Heart right ventricle (tissue), 16 donors: ENCODE measurements around the gene TAF1L. TPM values are rescaled to one million over a fixed set of nuclear protein-coding genes. Genes with fewer than 3 reads are reported as not detected.

Experiments
- ATAC-seq, 8 donors: fragments of 200-7000 bp; cut with Tn5 transposase; one replicate each; pipeline ENCODE4 v1.9.1; 2020; ENCODE audit warnings: mild to moderate bottlenecking in 8 of 8, moderate library complexity in 8 of 8, moderate number of reproducible peaks in 1 of 8
- DNase-seq, 2 donors: peaks; one replicate each; pipeline ENCODE4 v3.0.0-alpha.2; 2020
- H3K27ac ChIP-seq, 10 donors: fragments of 200-600 bp; sonication (generic) in 2 of 10; one replicate each; pipeline versions ENCODE4 v1.5.0 to v1.8.0; 2020 to 2022; ENCODE audit warnings: mild to moderate bottlenecking in 3 of 10
- H3K27me3 ChIP-seq, 7 donors: fragments of 200-600 bp; one replicate each; pipeline ENCODE4 v1.8.0; 2021 to 2022; ENCODE audit warnings: mild to moderate bottlenecking in 2 of 7
- H3K36me3 ChIP-seq, 9 donors: fragments of 200-600 bp; sonication (generic) in 1 of 9; one replicate each; pipeline versions ENCODE4 v1.5.0 to v1.8.0; 2020 to 2022; ENCODE audit warnings: mild to moderate bottlenecking in 2 of 9
- H3K4me1 ChIP-seq, 9 donors: fragments of 200-600 bp; sonication (generic) in 1 of 9; one replicate each; pipeline versions ENCODE4 v1.5.0 to v1.8.0; 2020 to 2022; ENCODE audit warnings: mild to moderate bottlenecking in 4 of 9
- H3K4me3 ChIP-seq, 10 donors: fragments of 200-600 bp; sonication (generic) in 2 of 10; one replicate each; pipeline versions ENCODE4 v1.5.0 to v1.8.0; 2020 to 2022; ENCODE audit warnings: mild to moderate bottlenecking in 7 of 10, moderate library complexity in 2 of 10
- H3K9me3 ChIP-seq, 11 donors: fragments of 200-600 bp in 10 of 11; sonication (generic) in 2 of 11; one replicate each; pipeline versions ENCODE4 v1.5.0 to v1.8.0; 2013 to 2022; ENCODE audit warnings: mild to moderate bottlenecking in 2 of 11, control low read depth in 1 of 11, moderate library complexity in 1 of 11
- CTCF ChIP-seq, 9 donors: fragments of 200-600 bp; sonication (generic) in 2 of 9; IDR thresholded peaks; one replicate each; pipeline versions ENCODE4 v1.5.0 to v1.8.0; 2021 to 2022; ENCODE audit warnings: antibody characterized with exemption in 9 of 9, mild to moderate bottlenecking in 5 of 9, moderate library complexity in 1 of 9
- WGBS, 2 donors: extraction: QIAGEN DNeasy Blood & Tissue Kit; methylation state at CpG; one replicate each; pipeline ENCODE4 v1.1.7; 2013; ENCODE audit warnings: inconsistent platforms in 1 of 2; 5-methylcytosine and 5-hydroxymethylcytosine counted together
- intact Hi-C, 10 donors: fragments of 100-400 bp; cut with DNase I; formaldehyde crosslinking; loops; one replicate each; pipeline versions ENCODE4 v1.11.1 to v1.14.2; 2022
- polyA plus RNA-seq, 2 donors: library from polyadenylated mRNA; stranded (reverse); fragments of 200-250 nt; gene quantifications; one replicate each; pipeline ENCODE4 v1.2.3, GENCODE V29; 2013
- total RNA-seq, 10 donors: library from RNA; stranded (reverse); fragmentation: NEBNext Ultra II Directional in 3 of 10; extraction: Animal tissue kit (Norgen Biotek cat#: 25700) in 3 of 10; gene quantifications; one replicate each; pipeline versions ENCODE4 v1.2.1 to v1.2.4, GENCODE V29; 2021 to 2023
- donor health status: Arrhythmogenic right ventricular cardiomyopathy.
- donor health status: ischemic (EF 13 %, LVEDD 7.1; RV severe dilation, severe dysfunction).
- donor health status: healthy with polysubstance abuse.
- donor health status: DM: no; HTN: yes; CAD: no.
- donor health status: DM: no; HTN: no; CAD: no.
- donor health status: ischemic (EF 25% LVEDD 6.9; RV normal size, moderate dysfunction).
- donor health status: ischemic (EF 25% LVEDD 5.7; RV mildly dilated, moderate dysfunction).
- donor health status: healthy.
- donor health status: DM: yes; HTN: yes; CAD: no.
- donor health status: Ischemic cardiomyopathy.
- donor health status: ischemic (EF 35%, LVEDD 5.7; RV mildly dilated, moderate dysfunction).
- donor health status: nonischemic (EF 11% LVEDD 7.7; RV severe dilation, severe dysfunction).
- donor health status: DM: yes; HTN: yes; CAD: no.
- donor health status: PGD.
- donor health status: ischemic (EF 29% LVEDD 5.4; RV normal size, mild dysfunction).
- donor health status: nonischemic (EF 23%, LVEDD 6.1; RV moderate dilation, normal function).

Gene TAF1L
- total and polyA plus RNA-seq, 12 donors, result under 0.01 TPM; not detected in 11

GRCh38 chr9:32596936-32597335 is 38.5 kb downstream of the TAF1L start:
- no peak for TF ChIP-seq CTCF (IDR thresholded peaks at IDR 0.05)
- intact Hi-C loops, result loop anchor here in 1 of 10 donors (10.0 kb wide), 1 partner anchor 178 kb away; no protein-coding TSS in a partner anchor
- no peak overlapping the region for H3K4me3 ChIP-seq
- no peak overlapping the region for H3K27ac ChIP-seq
- ATAC-seq (no peak), DNase-seq (no peak)
- H3K36me3 ChIP-seq, result no peaks in the 10 kb centered on the region
- H3K9me3 ChIP-seq, result peaks cover 0 to 7% (median 0%) of the 10 kb centered on the region in 11 donors
- H3K27me3 ChIP-seq, result peaks cover 0 to 12% (median 0%) of the 10 kb centered on the region in 7 donors
- no peaks in the 10 kb centered on the region for H3K4me1 ChIP-seq

- Histone ChIP-seq H3K36me3 (no peaks in the 10 kb centered on the region), H3K4me1 (no peaks in the 10 kb centered on the region), H3K27me3 (peaks cover 0 to 12% (median 0%) of the 10 kb centered on the region in 7 donors), H3K4me3 (no peak overlapping the region), H3K27ac (no peak overlapping the region), H3K9me3 (peaks cover 0 to 7% (median 0%) of the 10 kb centered on the region in 11 donors)
- no peak for TF ChIP-seq CTCF (IDR thresholded peaks at IDR 0.05)
- DNase-seq (no peak), ATAC-seq (no peak)
- intact Hi-C loops, result loop anchor here in 1 of 10 donors (10.0 kb wide), 1 partner anchor 179 kb away; no protein-coding TSS in a partner anchor
- WGBS, 2 donors, result 69 to 70% methylated on average over 4 of the region's 4 CpGs
Observed at GRCh38 chr9:32596096-32596865, 39.2 kb downstream of the TAF1L start.

GRCh38 chr9:32590898-32591297 is 44.6 kb downstream of the TAF1L start:
- no peak overlapping the region for H3K27ac ChIP-seq
- no peaks in the 10 kb centered on the region for H3K9me3 ChIP-seq
- H3K36me3 ChIP-seq, result no peaks in the 10 kb centered on the region
- TF ChIP-seq CTCF (IDR thresholded peaks at IDR 0.05), result no peak
- no peak overlapping the region for H3K4me3 ChIP-seq
- intact Hi-C loops, result loop anchor here in 2 of 10 donors (5.0 to 10.0 kb wide), 2 partner anchors 46 to 184 kb away; partner anchors contain the start of gene TAF1L (in 1 of the 2)
- ATAC-seq (no peak), DNase-seq (no peak)
- WGBS, 2 donors, result 70 to 74% methylated on average over 1 of the region's 1 CpG
- no peaks in the 10 kb centered on the region for H3K4me1 ChIP-seq
- peaks cover 0 to 15% (median 8%) of the 10 kb centered on the region in 7 donors for H3K27me3 ChIP-seq

GRCh38 chr9:32590476-32590875 is 45.0 kb downstream of the TAF1L start:
- no peaks in the 10 kb centered on the region for H3K9me3 ChIP-seq
- 26 to 34% methylated on average over 2 of the region's 2 CpGs for WGBS, 2 donors
- intact Hi-C loops, result loop anchor here in 2 of 10 donors (5.0 to 10.0 kb wide), 2 partner anchors 47 to 184 kb away; partner anchors contain the start of gene TAF1L (in 1 of the 2)
- no peaks in the 10 kb centered on the region for H3K4me1 ChIP-seq
- no peak overlapping the region for H3K27ac ChIP-seq
- H3K4me3 ChIP-seq, result no peak overlapping the region
- ATAC-seq, result no peak
- DNase-seq, result no peak
- no peak for TF ChIP-seq CTCF (IDR thresholded peaks at IDR 0.05)
- no peaks in the 10 kb centered on the region for H3K36me3 ChIP-seq
- H3K27me3 ChIP-seq, result peaks cover 0 to 20% (median 12%) of the 10 kb centered on the region in 7 donors
